Activated B cell treated with CpG ODN at 0.5 μM for 24 hours (primary cell): Measurements from ENCODE around the gene ANKRD55. TPM values are rescaled to one million over a fixed set of nuclear protein-coding genes. Genes with fewer than 3 reads are reported as not detected.
"Not testable (repeated sequence)": the region's sequence is repeated elsewhere in the genome, so short reads cannot be mapped to it uniquely, and the experiment has no call there.

Source experiments
- ATAC-seq: fragments of 200-7000 bp; cut with Tn5 transposase; one replicate; pipeline ENCODE4 v1.10.0; 2021; ENCODE audit warnings: low read depth, mild to moderate bottlenecking, moderate library complexity
- CTCF ChIA-PET: fragments of 350-600 bp; sonication (Branson Sonifier 250); formaldehyde crosslinking; loops from one replicate; lab custom pipeline; 2021; ENCODE audit warnings: antibody characterized with exemption; lab: Charles Lee
- POLR2A ChIA-PET: fragments of 350-600 bp; sonication (Branson Sonifier 250); formaldehyde crosslinking; loops from one replicate; lab custom pipeline; 2021; ENCODE audit warnings: antibody characterized with exemption; lab: Charles Lee
- DNase-seq: peaks from one replicate; pipeline ENCODE4 v3.0.0; 2022
- H3K27ac Mint-ChIP-seq: one replicate; pipeline ENCODE4 v1.8.0; 2020; ENCODE audit warnings: mixed read lengths
- H3K27me3 Mint-ChIP-seq: one replicate; pipeline ENCODE4 v1.8.0; 2021; ENCODE audit warnings: mixed read lengths
- H3K36me3 Mint-ChIP-seq: one replicate; pipeline ENCODE4 v1.8.0; 2021; ENCODE audit warnings: low read depth, mixed read lengths
- H3K4me1 Mint-ChIP-seq: one replicate; pipeline ENCODE4 v1.8.0; 2021; ENCODE audit warnings: mixed read lengths
- H3K4me3 Mint-ChIP-seq: one replicate; pipeline ENCODE4 v1.8.0; 2020; ENCODE audit warnings: mild to moderate bottlenecking, mixed read lengths
- H3K9me3 Mint-ChIP-seq: one replicate; pipeline ENCODE4 v1.8.0; 2020; ENCODE audit warnings: mixed read lengths
- CTCF ChIP-seq: fragments of 200-600 bp; IDR thresholded peaks from one replicate; pipeline ENCODE4 v1.8.0; 2022; ENCODE audit warnings: antibody characterized with exemption, mild to moderate bottlenecking
- intact Hi-C: fragments of 100-400 bp; cut with micrococcal nuclease; formaldehyde crosslinking; loops from one replicate; pipeline ENCODE4 v1.15.1; 2024
- total RNA-seq: library from RNA; stranded (reverse); gene quantifications from 2 replicates; pipeline ENCODE4 v1.2.3, GENCODE V29; 2022

The ANKRD55 gene
- total RNA-seq, 1 donor from 2014 or later: not detected

DNA sequence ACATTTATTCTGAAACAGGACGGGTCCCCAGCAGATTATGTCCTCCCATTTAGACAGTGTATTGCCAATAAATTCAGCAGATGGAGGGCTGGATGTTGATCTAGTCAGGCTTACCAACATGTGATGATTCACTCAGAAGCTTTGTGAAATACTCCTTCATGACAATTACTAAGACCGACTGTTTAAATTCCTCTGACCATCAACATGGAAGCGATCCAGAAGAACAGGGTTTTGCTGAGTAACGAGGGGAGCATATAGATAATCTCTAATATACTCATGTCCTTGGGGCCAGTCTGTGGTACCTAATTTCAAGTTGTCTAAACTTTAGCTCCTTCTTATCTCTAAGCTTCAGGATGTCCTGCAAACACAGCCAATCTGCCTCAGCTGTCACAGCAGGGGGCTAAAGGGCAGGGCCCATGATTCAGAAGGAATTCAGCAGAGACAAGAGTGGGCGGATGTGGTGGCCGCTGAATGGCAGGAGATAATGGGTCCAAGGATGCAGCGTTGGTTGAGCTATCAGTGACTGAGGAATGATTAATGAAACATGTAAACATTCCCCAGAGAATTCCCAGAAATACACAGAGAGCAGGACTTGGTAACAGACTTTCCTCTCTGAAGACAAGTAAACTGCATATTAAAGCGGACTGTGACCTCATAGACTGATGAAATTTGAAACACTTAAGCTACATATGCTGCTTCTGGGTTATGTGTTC is 109.4 kb downstream of the ANKRD55 start:
- no peaks in the 10 kb centered on the region for H3K36me3 Mint-ChIP-seq

GRCh38 chr5:56122360-56122985 is 110.7 kb downstream of the ANKRD55 start:
- H3K27ac Mint-ChIP-seq, H3K36me3 Mint-ChIP-seq, CTCF ChIA-PET: not testable (repeated sequence)

More for the DNA sequence above, 109.4 kb downstream of the ANKRD55 start:
- ChIA-PET POLR2A (no interaction called here), CTCF (no interaction called here)
- no peak overlapping the region for H3K27ac Mint-ChIP-seq
- H3K27me3 Mint-ChIP-seq: peaks cover 2% of the 10 kb centered on the region
- intact Hi-C loops: no loop called here
- ATAC-seq (no peak), DNase-seq (no peak)
- peaks cover under 1% of the 10 kb centered on the region for H3K9me3 Mint-ChIP-seq
- no peaks in the 10 kb centered on the region for H3K4me1 Mint-ChIP-seq
- H3K4me3 Mint-ChIP-seq: no peak overlapping the region
- no peak for TF ChIP-seq CTCF

DNA sequence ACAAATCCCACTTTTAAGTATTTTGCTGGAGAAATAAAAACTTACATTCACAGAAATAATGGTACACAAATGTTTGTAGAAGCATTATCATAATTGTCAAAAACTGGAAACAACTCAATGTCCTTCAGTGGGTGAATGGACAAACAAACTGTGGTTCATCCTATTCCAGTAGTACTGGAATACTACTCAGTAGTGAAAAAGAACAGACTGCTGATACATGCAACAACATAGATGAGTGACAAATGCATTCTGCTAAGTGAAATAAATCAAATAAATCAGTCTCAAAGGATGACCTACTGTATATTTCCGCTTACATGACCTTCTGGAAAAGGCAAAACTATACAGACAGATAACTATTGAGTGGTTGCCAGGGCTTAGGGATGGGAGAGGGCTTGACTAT is 114.1 kb downstream of the ANKRD55 start:
- CTCF ChIA-PET: no interaction called here

More at GRCh38 chr5:56122360-56122985, 110.7 kb downstream of the ANKRD55 start:
- H3K9me3 Mint-ChIP-seq, H3K4me3 Mint-ChIP-seq, DNase-seq, ATAC-seq, POLR2A ChIA-PET, intact Hi-C loops, H3K4me1 Mint-ChIP-seq, H3K27me3 Mint-ChIP-seq: not testable (repeated sequence)

DNA sequence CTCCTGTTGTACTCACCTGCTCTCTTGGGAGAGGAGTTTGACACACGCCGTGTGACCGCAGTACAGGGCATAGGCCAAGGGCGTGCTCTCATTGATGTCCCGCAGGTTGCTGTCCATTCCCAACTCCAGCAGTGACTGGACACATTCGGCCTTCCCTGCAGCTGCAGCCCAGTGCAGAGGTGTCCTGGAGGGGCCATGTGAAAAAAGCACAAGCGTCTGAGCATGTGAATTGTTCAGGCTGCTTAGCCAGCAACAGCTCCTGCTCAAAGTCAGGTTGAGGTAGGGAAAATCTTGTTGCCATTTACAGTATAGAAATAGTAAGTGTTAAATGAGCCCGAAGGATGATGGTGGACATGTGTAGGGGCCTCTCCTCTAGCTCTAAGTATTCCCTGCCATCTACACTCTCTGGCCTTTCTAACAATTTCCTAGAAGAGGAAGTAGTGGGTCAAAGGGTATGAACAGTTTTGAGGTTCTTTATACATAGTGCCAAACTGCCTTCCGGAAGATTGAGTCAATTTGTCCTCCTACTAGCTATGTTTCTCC is 116.5 kb downstream of the ANKRD55 start:
- ChIA-PET CTCF (no interaction called here), POLR2A (no interaction called here)
- H3K36me3 Mint-ChIP-seq: no peaks in the 10 kb centered on the region
- no peaks in the 10 kb centered on the region for H3K4me1 Mint-ChIP-seq
- no peak for ATAC-seq
- no peak for TF ChIP-seq CTCF
- intact Hi-C loops: no loop called here
- DNase-seq: no peak
- H3K27ac Mint-ChIP-seq: no peak overlapping the region
- H3K4me3 Mint-ChIP-seq: no peak overlapping the region
- peaks cover 2% of the 10 kb centered on the region for H3K9me3 Mint-ChIP-seq
- no peaks in the 10 kb centered on the region for H3K27me3 Mint-ChIP-seq

More for the DNA sequence above, 114.1 kb downstream of the ANKRD55 start:
- TF ChIP-seq CTCF: no peak
- ATAC-seq: no peak
- Mint-ChIP-seq H3K4me3 (no peak overlapping the region), H3K4me1 (no peaks in the 10 kb centered on the region), H3K36me3 (no peaks in the 10 kb centered on the region), H3K9me3 (peaks cover 2% of the 10 kb centered on the region), H3K27ac (no peak overlapping the region), H3K27me3 (no peaks in the 10 kb centered on the region)
- intact Hi-C loops: no loop called here
- POLR2A ChIA-PET: no interaction called here
- no peak for DNase-seq

DNA sequence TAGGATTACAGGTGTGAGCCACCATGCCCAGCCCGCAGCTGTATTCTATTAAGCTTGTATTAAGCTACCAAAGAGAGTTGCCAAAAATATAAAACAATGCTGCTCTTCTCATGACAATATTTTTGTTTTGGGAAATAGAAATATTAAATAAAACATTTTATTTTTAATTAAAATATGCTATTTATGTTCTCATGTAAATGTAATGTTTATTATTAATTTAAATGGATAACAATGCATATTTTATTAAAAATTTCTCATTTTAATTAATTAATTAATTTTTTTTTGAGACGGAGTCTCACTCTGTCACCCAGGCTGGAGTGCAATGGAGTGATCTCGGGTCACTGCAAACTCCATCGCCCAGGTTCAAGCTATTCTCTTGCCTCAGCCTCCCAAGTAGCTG is 117.5 kb downstream of the ANKRD55 start:
- ATAC-seq (no peak), DNase-seq (no peak)
- H3K4me3 Mint-ChIP-seq: no peak overlapping the region
- no peaks in the 10 kb centered on the region for H3K4me1 Mint-ChIP-seq
- peaks cover 2% of the 10 kb centered on the region for H3K9me3 Mint-ChIP-seq
- no peaks in the 10 kb centered on the region for H3K36me3 Mint-ChIP-seq
- no peak overlapping the region for H3K27ac Mint-ChIP-seq
- ChIA-PET POLR2A (no interaction called here), CTCF (no interaction called here)
- no peak for TF ChIP-seq CTCF
- H3K27me3 Mint-ChIP-seq: no peaks in the 10 kb centered on the region
- intact Hi-C loops: no loop called here
